Suppressor macrophage treated with lipopolysaccharide for 4 hours (primary cell): ENCODE data around the gene PFKL.

Source experiments
- DNase-seq: peaks from one replicate; pipeline ENCODE4 v3.0.0-alpha.2; 2020

PFKL gene

GRCh38 chr21:44314561-44314960 lies 14.7 kb downstream of the PFKL start:
- no peak for DNase-seq

GRCh38 chr21:44315691-44316203 lies 15.9 kb downstream of the PFKL start:
- no peak for DNase-seq

DNA sequence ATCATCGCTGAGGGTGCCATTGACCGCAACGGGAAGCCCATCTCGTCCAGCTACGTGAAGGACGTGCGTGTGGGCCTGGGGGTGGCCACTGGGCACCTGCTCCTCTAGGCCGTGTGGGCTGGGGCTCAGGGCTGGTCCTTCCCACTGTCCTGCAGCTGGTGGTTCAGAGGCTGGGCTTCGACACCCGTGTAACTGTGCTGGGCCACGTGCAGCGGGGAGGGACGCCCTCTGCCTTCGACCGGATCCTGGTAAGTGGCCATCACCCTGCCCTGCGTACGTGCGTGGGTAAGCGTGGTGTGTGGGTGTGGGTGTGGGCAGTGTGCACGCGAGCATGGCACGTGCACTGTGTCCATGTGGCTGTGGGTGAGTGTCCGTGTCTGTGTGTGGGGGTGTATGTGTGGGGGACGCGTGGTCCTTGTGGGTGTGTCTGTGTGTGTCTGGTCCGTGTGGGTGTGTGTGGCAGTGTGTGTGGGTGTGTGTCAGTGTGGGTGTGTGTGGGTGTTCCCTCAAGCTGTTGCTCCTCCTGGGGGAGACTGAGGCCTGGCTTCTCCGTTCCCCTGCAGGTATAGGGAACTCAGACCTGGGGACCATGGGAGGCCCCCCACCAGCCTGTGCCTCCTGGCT lies 16.5 kb downstream of the PFKL start:
- DNase-seq: no peak

DNA sequence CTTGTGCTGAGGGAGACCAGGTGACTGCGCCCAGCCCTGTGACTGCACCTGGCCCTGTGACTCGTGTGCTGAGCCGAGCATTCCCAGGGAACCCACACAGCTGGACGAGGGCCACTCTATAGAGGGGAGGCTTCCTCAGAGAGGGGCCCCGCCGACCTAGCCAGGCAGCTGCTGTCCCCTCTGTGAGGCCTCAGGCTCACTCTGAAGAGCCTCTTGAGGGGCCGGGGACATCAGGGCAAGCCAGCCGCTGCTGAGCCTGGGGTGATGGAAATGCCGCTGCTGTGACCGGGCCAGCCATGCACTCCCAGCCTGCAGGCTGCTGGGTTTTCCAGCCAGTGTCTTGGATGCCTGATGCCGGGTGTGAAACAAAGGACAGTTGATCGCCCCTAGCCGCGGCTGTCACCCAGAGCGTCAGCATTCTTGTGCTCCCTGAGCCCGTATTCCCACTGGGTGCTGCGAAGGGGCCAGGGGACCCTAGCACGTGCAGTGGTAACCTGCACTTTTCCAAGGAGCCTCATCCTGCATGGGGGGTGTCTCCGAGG lies 17.5 kb downstream of the PFKL start:
- no peak for DNase-seq

- DNase-seq: no peak
Observed at GRCh38 chr21:44317871-44318270, 18.0 kb downstream of the PFKL start.

DNA sequence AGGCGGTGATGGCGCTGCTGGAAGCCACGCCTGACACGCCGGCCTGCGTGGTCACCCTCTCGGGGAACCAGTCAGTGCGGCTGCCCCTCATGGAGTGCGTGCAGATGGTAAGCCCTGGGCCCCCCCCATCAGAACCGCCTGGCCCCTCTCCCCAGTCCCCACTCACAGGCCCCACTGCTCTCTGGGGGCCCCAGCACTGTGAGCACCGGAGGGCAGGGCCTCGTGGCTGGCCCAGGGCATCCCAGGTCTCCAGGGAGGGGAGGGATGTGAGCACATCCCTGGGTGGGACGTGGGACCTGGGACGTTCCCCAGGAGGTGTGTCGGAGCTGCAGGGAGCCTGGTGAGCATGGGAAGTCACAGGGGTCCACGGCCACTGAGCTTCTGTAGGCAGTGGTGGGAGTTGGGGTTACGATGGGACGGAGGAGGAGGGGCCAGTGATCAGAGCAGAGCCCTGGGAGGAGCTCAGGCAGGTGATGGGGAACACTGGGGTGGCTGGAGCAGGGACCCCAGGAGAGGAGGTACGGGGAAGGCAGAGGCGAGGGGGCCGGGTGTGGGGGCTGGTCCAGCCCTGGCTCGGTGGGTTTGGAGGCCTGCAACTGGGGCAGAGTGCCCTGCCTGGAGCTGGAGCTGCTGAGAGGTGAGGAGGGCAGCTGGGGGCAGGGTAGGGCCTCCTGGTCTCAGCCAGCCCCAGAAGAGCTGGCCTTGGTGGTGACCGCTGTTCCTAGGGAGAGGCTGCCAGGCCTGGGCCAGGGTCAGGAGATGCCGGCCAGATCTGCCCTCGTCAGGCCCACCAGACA lies 18.8 kb downstream of the PFKL start:
- no peak for DNase-seq

- DNase-seq: no peak
Observed at GRCh38 chr21:44319407-44320065, 19.7 kb downstream of the PFKL start.

- DNase-seq: no peak
Observed at GRCh38 chr21:44320847-44321246, 21.0 kb downstream of the PFKL start.

DNA sequence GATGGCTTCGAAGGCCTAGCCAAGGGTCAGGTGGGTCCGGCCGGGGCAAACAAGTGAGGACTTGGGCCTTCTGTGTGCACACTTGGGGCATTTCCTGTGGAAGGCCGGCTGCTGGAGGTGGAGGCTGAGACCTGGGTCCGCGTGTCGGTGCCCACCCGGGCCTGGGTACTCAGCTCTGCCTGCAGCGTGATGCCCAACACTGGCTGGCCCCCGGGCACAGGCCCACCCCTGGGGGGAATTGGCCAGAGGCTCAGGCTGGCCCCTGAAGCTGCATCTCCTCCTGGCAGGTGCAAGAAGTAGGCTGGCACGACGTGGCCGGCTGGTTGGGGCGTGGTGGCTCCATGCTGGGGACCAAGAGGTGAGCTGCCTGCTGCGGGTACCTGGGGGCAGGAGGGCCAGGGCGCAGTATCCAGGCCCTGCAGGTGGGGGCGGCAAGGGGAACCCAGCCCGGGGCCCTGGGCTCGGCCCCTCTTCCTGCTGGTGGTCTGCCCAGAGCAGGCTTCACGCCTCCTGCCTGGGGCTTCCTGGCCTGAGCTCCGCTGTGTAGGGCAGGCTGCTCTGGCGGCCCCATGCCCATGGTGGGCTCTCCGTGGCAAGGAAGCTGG lies 22.1 kb downstream of the PFKL start:
- DNase-seq: no peak

DNA sequence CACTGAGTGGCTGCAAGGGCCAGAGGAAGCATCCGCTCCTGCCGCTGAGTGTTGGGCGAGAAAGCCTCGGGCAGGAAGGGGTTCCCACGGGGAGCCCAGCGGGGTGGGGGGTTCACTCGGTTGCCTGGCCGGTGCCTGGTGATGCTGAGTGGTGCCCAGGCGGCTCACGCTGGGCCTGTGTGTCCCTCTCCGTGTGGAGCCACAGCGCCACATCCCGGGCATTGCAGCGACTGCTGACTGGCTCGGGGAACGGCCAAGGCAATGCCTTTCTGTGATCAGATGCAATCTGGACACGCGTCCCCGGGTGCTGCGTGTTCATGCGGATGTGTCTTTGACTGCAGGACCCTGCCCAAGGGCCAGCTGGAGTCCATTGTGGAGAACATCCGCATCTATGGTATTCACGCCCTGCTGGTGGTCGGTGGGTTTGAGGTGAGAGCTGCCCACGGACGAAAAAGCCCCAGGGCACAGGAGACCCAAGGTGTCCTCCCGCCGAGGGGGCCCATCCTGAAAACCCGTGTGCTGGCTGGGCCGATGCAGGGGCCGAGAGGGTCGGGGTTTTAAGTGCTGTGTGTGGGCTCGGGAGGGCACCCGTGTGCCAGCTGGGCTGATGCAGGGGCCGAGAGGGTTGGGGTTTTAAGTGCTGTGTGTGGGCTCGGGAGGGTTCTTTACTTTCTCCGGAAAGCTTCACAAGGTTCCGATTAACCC lies 22.9 kb downstream of the PFKL start:
- DNase-seq: no peak

- DNase-seq: no peak
Observed at GRCh38 chr21:44323591-44323990, 23.7 kb downstream of the PFKL start.

DNA sequence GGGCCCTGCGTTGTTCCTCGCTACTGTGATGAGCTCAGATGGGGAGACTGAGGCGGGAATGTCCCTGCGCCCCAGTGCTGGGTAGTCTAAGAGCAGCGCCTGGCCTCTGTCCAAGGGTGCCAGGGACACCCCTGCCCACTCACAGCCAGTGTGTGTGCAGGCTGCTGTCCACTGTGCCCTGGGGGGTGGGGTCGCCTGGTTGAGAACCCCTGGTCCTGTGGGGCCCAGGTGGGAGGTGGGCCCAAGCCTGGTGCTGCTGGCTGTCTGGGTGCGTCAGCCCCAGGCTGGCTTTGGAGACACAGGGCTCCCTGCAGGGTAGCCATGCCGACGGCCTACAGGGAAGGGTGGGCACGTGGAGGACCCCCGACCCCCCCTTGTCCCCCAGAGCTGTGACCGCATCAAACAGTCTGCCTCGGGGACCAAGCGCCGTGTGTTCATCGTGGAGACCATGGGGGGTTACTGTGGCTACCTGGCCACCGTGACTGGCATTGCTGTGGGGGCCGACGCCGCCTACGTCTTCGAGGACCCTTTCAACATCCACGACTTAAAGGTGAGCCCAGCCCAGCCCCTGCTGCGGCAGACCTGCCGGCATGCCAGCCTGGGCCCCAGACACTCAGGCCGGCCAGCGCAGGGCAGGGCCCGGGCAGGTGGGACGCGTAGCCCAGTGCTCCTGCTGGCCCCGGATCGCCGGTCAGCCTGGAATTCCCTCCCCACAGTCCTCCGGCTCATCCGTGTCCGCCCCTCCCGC lies 24.4 kb downstream of the PFKL start:
- DNase-seq: no peak

DNA sequence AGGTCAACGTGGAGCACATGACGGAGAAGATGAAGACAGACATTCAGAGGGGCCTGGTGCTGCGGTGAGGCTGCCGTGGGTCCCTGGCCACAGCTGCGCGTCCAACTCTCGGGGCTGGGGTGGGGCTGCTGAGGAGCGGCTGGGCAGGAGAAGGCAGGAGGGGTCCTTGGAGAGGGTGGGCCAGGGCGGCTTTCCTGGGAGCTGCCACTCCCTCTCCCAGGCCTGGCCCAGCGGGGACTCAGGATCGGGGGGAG lies 24.9 kb downstream of the PFKL start:
- DNase-seq: no peak

DNA sequence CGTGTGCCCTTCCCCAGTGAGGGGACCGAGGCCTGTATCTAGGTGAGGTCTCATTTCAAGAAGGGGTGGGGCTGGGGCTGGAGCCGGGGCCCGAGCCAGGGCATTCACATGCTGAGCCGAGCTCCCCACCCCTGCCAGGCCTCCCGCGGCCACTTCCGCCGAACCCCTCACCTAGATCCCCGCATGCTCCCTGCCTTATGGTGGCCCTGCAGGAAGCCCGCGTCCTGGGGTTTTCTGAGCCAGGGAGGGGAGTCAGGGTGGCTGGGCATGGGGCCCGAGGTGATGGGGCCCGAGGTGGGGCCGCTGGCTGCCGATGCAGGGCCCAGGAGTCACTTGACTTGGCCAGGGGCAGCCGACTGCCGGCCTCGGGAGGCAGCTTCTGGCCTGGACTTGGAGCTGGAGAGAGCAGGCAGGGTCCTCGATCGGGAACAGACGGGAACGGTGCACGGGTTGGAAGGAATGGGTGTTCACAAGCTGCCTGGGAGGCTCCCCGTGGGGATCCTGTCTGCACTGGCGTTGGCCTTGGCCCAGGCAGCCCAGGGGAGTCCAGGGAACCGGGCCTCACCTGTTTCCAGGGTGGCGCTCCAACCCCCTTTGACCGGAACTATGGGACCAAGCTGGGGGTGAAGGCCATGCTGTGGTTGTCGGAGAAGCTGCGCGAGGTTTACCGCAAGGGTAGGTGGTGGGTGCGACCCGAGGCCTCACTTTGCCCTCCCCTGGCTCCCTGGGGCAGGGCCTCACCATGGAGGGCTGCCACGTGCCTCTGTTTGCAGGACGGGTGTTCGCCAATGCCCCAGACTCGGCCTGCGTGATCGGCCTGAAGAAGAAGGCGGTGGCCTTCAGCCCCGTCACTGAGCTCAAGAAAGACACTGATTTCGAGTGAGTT lies 25.8 kb downstream of the PFKL start:
- DNase-seq: no peak

DNA sequence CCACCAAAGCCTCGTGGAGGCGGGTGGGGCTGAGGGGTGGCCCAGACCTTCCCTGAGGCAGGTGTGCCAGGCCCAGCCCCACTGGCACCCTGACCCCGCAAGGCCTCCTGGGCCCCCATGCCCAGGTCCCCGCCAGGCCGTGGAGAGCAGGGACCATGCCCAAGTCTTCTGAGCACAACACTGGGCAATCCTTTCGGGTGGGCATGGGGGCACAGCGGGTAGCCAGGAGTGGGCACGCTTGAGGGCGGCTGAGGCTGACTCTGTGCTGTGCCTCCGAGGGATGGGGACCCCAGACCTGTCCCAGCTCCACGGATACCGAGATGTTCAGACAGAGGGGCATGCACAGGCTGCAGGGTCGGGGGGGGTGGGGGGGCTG lies 26.4 kb downstream of the PFKL start:
- no peak for DNase-seq

DNA sequence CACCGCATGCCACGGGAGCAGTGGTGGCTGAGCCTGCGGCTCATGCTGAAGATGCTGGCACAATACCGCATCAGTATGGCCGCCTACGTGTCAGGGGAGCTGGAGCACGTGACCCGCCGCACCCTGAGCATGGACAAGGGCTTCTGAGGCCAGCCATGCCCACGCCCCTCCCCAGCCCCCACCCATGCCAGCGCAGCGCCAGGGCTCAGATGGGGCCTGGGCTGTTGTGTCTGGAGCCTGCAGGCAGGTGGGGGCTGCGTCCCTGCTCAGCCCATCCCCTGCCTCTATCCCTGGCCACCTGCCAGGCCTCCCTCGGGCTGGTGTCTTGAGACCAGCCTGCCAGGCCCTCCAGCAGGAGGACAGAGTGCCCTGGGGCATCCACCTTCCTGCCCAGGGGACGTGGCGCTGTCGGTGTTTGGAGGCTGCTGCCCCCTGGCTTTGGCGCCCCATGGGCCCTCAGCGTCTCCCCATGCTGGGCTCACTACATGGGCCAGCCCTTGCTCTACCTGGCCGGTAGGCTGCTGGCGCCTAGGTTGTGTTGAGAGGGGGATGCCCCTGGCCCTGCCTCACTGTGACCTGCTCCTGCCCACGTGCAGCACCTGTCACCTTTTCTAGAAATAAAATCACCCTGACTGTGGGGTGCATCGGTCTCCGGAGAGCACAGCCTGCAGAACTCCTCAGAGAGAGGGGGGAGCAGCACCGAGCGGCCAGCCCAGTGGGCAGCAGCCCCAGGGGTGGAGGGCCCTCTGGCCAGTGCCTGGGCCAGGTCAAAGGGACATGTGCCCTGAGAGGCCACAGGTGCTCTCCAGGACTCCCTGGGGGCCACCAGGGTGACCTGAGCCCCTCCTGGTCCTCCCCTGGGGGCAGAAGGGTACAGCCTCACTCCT lies 27.1 kb downstream of the PFKL start:
- DNase-seq: no peak

DNA sequence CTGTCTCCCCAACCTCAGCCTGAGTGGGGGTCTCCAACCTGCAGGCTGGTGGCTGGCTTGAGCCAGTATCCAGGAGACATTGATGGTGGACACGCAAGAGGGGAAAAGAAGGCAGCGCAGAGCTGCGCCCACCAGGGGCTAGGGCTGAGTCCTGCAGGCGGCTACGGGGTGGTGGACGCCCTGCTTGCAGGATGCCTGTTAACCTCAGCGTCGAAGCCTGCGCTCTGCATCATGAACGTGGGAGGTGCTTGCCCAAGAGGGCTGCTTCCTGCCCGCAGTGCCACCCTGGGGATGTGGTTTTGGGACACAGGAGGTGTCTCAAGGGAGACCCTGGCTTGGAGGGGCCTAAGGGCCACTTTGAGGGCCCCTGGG lies 27.7 kb downstream of the PFKL start:
- DNase-seq: no peak

DNA sequence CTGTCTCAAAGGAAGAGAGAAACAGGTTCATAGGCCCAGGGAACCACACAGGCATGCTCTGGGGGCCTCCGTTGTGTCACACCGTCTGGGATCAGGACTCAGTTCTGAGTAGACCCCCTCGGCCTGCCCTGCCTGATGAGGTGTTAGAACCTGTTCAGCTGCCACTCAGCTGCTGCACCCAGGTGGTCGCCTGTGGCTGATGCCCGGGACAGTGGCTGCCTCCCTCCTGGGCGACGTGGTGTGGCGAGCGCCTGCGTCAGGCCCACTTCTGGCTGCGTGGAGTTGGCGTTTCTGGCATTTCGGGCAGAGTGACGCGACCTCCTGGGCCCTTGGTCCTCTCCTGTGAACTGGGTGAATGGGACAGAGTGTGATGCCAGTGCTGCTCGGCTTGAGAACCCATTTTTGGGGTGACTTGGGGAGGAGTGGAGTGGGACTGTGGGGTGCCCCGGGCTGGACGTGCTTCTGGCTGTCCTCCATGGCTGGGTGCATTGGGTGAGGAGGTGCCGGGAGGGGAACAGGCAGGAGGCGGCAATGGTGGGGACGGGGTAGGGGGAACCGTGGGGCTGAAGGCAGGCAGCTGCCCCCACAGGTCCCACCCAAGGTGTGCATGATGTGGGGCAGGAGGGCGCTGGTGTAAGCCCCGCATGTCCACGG lies 28.5 kb downstream of the PFKL start:
- no peak for DNase-seq

DNA sequence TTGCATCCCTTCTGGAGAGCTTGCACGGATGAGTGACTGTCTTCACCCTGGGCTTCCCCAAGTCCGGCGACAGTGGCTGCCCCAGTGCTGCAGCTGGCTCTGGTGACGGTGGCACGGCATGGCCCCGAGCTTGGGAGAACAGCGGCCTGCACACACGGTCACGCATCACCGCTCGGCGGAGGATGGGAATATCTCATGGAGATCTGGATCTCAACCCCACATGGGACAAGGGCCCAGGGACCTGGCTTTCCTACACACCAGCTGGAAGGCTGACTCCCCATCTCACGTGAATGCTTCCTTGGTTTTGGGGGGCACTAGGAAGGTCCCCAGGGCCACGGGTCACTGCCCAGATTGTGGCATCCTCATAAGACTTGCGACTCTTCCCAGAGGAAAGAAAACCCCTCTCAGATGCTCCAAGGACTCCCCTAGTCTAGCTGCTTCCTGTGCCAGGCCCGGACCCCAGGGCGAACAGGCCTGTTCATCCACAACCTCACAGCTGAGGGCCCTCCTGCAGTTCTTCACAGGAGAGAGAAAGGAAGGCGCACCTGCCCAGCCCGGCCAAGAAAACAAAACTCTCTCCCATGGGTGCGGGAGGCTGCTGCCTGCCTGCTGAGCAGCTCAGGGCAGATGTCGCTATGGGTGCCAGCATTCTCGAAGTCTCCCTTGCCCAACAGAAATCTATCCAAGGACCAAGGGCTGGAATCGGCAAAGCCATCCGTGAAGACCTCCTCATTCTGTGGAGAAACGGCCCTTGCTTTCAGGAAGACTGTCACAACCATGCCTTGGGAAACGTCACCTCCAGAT lies 29.4 kb downstream of the PFKL start:
- DNase-seq: no peak
